Mucosa of descending colon (tissue), 3 donors: ENCODE measurements around the gene PCDH18. TPM values are rescaled to one million over a fixed set of nuclear protein-coding genes. Genes with fewer than 3 reads are reported as not detected.
"Not testable (repeated sequence)": the region's sequence is repeated elsewhere in the genome, so short reads cannot be mapped to it uniquely, and the experiment has no call there.

Experiments used
- ATAC-seq: fragments of 200-7000 bp; cut with Tn5 transposase; one replicate; pipeline ENCODE4 v1.9.1; 2020; ENCODE audit warnings: mild to moderate bottlenecking, moderate library complexity
- DNase-seq, 3 donors: peaks; one replicate each; pipeline ENCODE4 v3.0.0-alpha.2; 2020
- H3K36me3 ChIP-seq: fragments of 200-600 bp; one replicate; pipeline ENCODE4 v1.8.0; 2021; ENCODE audit warnings: low read depth, mild to moderate bottlenecking
- H3K4me1 ChIP-seq: fragments of 200-600 bp; one replicate; pipeline ENCODE4 v1.8.0; 2021; ENCODE audit warnings: low read depth, mild to moderate bottlenecking
- H3K4me3 ChIP-seq: fragments of 200-600 bp; one replicate; pipeline ENCODE4 v1.8.0; 2021; ENCODE audit warnings: mild to moderate bottlenecking
- H3K9me3 ChIP-seq: fragments of 200-600 bp; one replicate; pipeline ENCODE4 v1.8.0; 2021; ENCODE audit warnings: mild to moderate bottlenecking
- CTCF ChIP-seq: fragments of 200-600 bp; IDR thresholded peaks from one replicate; pipeline ENCODE4 v1.8.0; 2022; ENCODE audit warnings: antibody characterized with exemption, mild to moderate bottlenecking
- intact Hi-C, 2 donors: fragments of 100-400 bp; cut with DNase I in 1 of 2; cut with micrococcal nuclease in 1 of 2; formaldehyde crosslinking; loops; one replicate each; pipeline versions ENCODE4 v1.11.0 to v1.11.1; 2022; cut with DNase I, micrococcal nuclease
- total RNA-seq, 3 donors: library from RNA; stranded (reverse); fragmentation: NEBNext Ultra II Directional in 2 of 3; extraction: Animal tissue kit (Norgen Biotek cat#: 25700) in 2 of 3; gene quantifications; one replicate each; pipeline versions ENCODE4 v1.2.1 to v1.2.4, GENCODE V29; 2021 to 2023
- donor health status: DM: no; HTN: no; CAD: no; lungs with moderate emphysema.
- donor health status: DM: no; HTN: no; CAD: no.
- donor health status: DM: no; HTN: yes; CAD: no.

The PCDH18 gene
- total RNA-seq, 3 donors from 2014 or later: 5.0 to 35.2 (median 12.8) TPM

GRCh38 chr4:137526681-137527080 is 5.6 kb downstream of the PCDH18 start:
- intact Hi-C loops: no loop called here
- H3K4me3 ChIP-seq: no peak overlapping the region
- ATAC-seq: no peak
- no peak for DNase-seq
- H3K36me3 ChIP-seq: no peaks in the 10 kb centered on the region
- no peaks in the 10 kb centered on the region for H3K9me3 ChIP-seq
- no peaks in the 10 kb centered on the region for H3K4me1 ChIP-seq
- no peak for TF ChIP-seq CTCF

GRCh38 chr4:137524725-137525369 is 7.4 kb downstream of the PCDH18 start:
- intact Hi-C loops: no loop called here
- ATAC-seq (no peak), DNase-seq (no peak)
- no peaks in the 10 kb centered on the region for H3K9me3 ChIP-seq
- no peak overlapping the region for H3K4me3 ChIP-seq
- TF ChIP-seq CTCF: no peak
- no peaks in the 10 kb centered on the region for H3K4me1 ChIP-seq
- H3K36me3 ChIP-seq: no peaks in the 10 kb centered on the region

GRCh38 chr4:137523329-137523728 is 9.0 kb downstream of the PCDH18 start:
- Histone ChIP-seq H3K36me3 (no peaks in the 10 kb centered on the region), H3K4me1 (no peaks in the 10 kb centered on the region), H3K9me3 (no peaks in the 10 kb centered on the region), H3K4me3 (no peak overlapping the region)
- no peak for TF ChIP-seq CTCF
- ATAC-seq (no peak), DNase-seq (no peak)
- intact Hi-C loops: no loop called here

- H3K36me3 ChIP-seq: no peaks in the 10 kb centered on the region
- no peaks in the 10 kb centered on the region for H3K4me1 ChIP-seq
- DNase-seq (no peak), ATAC-seq (no peak)
- no peaks in the 10 kb centered on the region for H3K9me3 ChIP-seq
- H3K4me3 ChIP-seq: no peak overlapping the region
- intact Hi-C loops: no loop called here
- no peak for TF ChIP-seq CTCF
These were observed 11.2 kb downstream of the PCDH18 start for GRCh38 chr4:137521053-137521452.

- Histone ChIP-seq H3K4me1 (no peaks in the 10 kb centered on the region), H3K4me3 (no peak overlapping the region), H3K36me3 (no peaks in the 10 kb centered on the region), H3K9me3 (no peaks in the 10 kb centered on the region)
- ATAC-seq: no peak
- TF ChIP-seq CTCF: no peak
- intact Hi-C loops: no loop called here
- no peak for DNase-seq
These were observed 12.9 kb downstream of the PCDH18 start for GRCh38 chr4:137519406-137519805.

GRCh38 chr4:137517323-137517722 is 15.0 kb downstream of the PCDH18 start:
- intact Hi-C loops, ATAC-seq, H3K9me3 ChIP-seq, H3K4me1 ChIP-seq, H3K36me3 ChIP-seq, DNase-seq, H3K4me3 ChIP-seq: not testable (repeated sequence)
